ENCODE data around the gene TBC1D14.
"Not testable (repeated sequence)": the region's sequence is repeated elsewhere in the genome, so short reads cannot be mapped to it uniquely, and the experiment has no call there.

The TBC1D14 gene

GRCh38 chr4:7062816-7063215 lies 153.2 kb downstream of the TBC1D14 start:
- DNase-seq (ENCODE audit: low spot score) = no peak

DNA sequence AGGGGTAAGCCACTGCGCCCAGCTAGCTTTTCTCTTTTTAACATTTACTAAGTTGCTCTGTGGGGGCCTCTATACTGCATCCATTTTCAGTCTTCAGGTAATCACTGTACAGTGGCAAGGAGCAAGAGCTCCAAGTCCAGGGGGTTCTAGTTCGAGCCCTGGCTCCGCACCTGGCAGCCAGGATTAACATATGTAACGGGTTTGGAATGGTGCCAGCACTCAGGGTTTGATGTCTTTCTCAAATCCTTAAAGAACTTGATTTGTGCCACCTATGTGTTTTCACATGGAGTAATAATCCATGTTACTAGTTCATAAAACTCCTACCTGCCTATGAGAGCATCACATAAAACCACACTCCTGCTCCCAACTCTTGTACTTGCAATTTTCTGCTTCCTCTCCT lies 153.7 kb downstream of the TBC1D14 start:
- no peak for DNase-seq (ENCODE audit: low spot score)

- no peak for DNase-seq (ENCODE audit: low spot score)
These were observed 156.4 kb downstream of the TBC1D14 start for GRCh38 chr4:7066006-7066405.

DNA sequence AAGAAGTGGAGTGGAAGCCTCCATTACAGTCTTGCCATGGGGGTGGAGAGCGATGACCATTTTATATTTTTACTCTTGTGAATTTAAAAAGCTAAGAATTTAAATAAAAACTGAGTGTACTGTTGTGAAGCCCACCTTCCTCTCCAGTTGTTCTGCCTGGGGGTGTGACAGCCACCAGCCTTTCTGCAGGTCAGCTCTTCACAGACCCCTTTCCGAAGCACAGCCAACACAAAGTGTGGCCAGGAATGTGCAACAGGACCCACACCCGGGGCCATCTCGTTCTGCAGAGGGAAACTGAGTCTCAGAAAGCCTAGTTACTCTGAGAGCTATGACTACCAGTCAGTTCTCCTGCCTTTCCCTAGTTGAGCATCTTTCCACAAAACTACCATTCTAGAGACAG lies 156.9 kb downstream of the TBC1D14 start:
- DNase-seq (ENCODE audit: low spot score) = no peak

GRCh38 chr4:7067126-7067451 lies 157.5 kb downstream of the TBC1D14 start:
- DNase-seq (ENCODE audit: low spot score) = no peak

DNA sequence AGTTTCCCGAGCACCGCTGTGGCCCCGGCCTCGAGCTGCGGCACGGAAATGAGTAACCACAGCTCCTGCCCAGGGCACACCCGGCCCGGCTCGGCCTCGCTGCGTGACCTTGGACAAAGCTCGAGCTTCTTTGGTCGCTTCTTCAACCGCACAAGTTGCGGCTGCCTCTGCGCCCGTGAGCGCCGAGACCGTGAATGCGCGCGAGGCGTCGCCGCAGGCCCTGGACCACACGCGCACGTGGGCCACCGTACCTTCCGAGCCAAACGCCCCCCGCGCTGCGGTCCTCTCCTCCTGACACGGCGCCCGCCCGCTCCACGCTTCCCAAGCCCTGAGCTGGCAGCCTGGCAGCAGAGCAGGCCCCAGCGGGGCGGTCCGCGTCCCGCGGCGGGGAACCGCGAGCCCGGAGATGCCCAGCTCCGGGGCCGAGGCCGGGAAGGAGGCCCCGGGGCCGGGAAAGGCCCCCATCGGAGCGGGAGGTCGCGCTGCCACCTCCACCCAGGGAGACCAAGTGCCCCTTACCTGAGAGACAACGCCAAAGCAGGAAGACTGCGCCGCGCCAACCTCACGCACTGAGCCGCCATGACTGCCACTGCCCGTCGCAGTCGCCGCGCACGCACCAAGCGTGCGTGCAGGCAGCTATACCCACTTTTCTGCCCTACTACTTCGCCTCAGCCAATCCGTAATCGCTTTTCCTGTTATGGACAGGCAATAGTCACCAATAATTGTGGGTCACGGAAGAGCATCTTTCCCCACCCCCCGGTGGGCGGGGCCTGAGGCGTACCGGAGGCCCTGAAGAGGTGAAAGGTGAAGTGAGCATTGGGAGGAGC lies 158.0 kb downstream of the TBC1D14 start, which contains the start of gene GRPEL1:
Gene GRPEL1, minus strand, starts transcription at position 613 of the 827 bp plus-strand sequence. Its CDS starts 32 bp downstream, at position 581.
- peak; percentile 99 for DNase-seq (ENCODE audit: low spot score)

DNA sequence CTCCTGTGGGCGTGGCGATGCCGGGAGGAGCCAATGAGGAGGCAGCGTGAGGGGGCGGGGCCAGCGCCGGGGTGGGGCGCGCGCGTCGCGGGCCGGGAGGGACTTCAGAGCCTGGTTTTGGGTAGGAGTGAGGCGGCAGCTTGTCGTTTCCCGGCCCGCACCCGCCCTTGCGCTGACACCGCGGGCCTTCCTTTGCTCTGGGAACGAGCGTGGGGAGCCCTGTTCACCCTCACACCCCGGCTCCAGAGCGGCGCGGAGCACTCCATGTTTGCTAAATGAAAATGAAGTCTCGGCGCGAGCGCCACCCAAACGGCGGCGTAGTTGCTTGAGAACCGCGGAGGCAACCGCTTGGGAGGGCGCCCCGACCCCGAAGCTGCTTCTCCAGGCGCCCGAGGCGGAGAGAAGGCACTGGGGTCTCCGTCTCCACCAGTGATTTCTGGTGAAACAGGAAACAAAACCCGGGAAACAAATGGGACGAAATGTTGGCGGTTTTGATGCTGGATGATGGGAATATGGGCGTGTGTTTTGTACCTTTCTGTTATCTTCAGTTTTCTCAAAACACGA lies 158.7 kb downstream of the TBC1D14 start:
- DNase-seq (ENCODE audit: low spot score) = no peak

DNA sequence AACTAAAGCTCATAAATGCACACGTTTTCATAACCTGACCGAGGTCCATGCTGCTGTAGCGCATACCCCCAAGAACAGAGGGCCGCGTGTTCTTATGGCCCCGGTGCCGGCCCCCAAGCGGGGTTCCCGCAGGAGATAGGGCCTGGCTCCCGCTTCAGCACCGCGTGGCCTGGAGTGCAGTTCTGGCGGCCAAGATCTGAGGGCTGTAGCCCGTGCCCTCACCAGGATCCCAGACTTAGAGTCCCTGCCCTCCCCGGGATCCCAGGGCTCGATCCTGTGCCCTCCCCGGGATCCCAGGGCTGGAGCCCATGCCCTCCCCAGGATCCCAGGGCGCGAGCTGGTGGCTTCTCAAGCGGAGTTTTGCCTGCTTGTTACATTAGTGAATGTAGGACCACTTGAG lies 159.3 kb downstream of the TBC1D14 start:
- DNase-seq (ENCODE audit: low spot score) = peak; percentile 37

- peak; percentile 83 for DNase-seq (ENCODE audit: low spot score)
These were observed 161.3 kb downstream of the TBC1D14 start for GRCh38 chr4:7070729-7071511.

DNA sequence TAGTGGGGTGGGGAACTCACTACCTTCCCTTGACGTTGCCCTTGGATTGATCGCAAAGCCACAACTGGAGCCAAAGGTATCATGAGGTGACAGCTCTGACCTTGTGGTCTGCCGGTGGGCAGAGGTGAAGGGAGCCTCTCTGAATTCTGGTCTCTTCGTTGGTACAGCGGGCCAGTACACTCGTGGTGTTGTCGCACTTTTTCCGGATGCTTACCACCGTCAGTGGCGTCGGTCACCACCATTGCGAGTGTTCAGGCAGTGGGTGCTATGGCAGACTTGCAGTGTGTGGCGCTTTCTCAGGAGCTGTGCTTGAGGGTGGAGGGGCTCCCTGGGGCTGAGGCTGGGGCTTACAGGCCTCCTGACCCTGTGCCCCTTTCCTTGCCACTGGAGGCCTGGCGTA lies 163.4 kb downstream of the TBC1D14 start:
- no peak for DNase-seq (ENCODE audit: low spot score)

- peak; percentile 62 for DNase-seq (ENCODE audit: low spot score)
These were observed 164.1 kb downstream of the TBC1D14 start for GRCh38 chr4:7073526-7074390.

DNA sequence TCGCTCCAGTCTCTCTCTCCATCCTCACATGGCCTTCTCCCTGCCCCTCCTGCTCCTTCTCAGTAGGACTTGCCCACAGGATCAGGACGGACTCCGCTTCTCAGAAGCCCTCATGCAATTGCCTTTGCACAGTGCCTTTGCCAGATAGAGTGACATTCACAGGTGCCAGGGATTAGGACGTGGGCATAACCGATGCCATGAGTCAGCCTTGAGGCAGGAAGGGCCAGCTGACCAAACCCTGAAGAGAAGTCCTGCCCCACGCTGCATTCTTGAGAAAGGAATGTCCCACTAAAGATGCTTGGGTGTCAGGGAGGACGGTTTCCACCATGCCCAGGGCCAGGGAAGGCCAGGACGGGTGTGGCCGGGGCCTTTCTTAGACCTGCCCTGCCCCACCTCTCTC lies 164.8 kb downstream of the TBC1D14 start:
- peak; percentile 27 for DNase-seq (ENCODE audit: low spot score)

DNA sequence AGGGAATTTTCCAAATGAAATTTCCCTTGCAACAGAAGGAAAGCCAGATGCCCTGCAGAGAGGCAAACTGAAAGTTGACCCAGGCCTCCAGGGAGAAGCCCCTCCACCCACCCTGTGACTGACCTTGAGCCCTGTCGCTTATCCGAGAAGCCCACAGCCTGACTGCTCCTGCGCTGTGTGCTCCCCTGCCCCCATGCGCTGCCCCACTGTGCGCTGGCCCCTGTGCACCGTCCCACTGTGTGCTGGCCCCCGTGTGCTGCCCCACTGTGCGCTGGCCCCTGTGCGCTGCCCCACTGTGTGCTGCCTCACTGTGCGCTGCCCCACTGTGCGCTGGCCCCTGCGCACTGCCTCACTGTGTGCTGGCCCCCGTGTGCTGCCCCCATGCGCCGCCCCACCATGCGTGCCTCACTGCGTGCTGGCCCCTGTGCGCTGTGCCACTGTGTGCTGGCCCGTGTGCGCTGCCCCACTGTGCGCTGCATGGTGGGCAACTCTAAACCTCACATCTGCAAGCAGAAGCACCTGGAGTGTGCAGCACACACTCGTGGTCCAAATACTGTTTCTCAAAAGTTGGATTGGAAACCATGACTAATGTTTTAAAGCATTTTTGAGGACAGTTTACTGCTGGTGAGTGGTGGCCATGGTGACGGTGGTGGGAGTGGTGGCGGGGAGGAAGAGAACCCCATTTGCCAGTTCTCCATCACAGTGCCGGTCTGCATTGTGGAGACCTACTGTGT lies 166.5 kb downstream of the TBC1D14 start:
- DNase-seq (ENCODE audit: low spot score) = peak; percentile 12

DNA sequence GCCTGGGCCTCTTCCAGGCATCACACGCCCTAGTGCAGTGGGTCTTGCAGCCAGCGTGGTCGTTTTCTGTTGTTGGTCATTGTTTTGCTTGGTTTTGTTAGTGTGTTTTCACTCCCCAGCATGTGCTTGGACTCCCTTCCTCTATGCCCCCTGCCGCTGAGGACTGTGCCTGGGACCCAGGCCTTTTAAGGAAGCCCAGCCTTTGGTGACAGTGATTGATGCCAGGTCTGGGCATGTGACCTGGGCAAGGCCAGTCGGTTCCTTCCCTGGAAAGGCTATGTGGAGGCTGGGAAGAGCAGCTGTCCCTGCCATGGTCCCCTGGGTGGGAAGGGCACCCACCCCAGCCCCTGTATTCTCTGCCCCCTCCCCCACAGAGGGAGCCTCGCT lies 167.1 kb downstream of the TBC1D14 start:
- DNase-seq (ENCODE audit: low spot score) = no peak

GRCh38 chr4:7077371-7077770 lies 167.7 kb downstream of the TBC1D14 start:
- DNase-seq (ENCODE audit: low spot score) = no peak

- DNase-seq (ENCODE audit: low spot score) = no peak
These were observed 168.4 kb downstream of the TBC1D14 start for GRCh38 chr4:7078025-7078424.

GRCh38 chr4:7079483-7079882 lies 169.9 kb downstream of the TBC1D14 start:
- not testable (repeated sequence) for DNase-seq (ENCODE audit: low spot score)

DNA sequence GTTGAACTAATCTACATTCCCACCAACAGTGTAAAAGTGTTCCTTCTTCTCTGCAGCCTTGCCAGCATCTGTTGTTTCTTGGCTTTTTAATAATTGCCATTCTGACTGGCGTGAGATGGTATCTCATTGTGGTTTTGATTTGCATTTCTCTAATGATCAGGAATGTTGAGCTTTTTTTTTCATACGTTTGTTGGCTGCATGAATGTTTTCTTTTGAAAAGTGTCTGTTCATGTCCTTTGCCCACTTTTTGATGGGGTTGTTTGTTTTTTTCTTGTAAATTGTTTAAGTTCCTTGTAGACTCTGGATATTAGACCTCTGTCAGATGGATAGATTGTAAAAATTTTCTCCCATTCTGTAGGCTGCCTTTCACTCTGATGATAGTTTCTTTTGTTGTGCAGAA lies 170.3 kb downstream of the TBC1D14 start:
- DNase-seq (ENCODE audit: low spot score) = not testable (repeated sequence)

All from GM03348 (cell line).